Parathyroid adenoma (tissue), 2 donors: ENCODE results near the gene CAMK2G.
A peak's percentile ranks its signal among the peaks of the same experiment; 100 is the strongest.
"Not testable (repeated sequence)": the region's sequence is repeated elsewhere in the genome, so short reads cannot be mapped to it uniquely, and the experiment has no call there.

ENCODE experiments used
- H2AFZ ChIP-seq: fragments of 300-600 bp; sonication (generic); one replicate; pipeline ENCODE4 v1.7.0; 2017; ENCODE audit warnings: antibody characterized with exemption, mild to moderate bottlenecking
- H3K27ac ChIP-seq: fragments of 300-600 bp; sonication (generic); one replicate; pipeline ENCODE4 v1.7.0; 2017
- H3K27me3 ChIP-seq: fragments of 300-600 bp; sonication (generic); one replicate; pipeline ENCODE4 v1.7.0; 2017; ENCODE audit warnings: low read length; ENCODE audit not compliant: control insufficient read depth, insufficient read depth
- H3K36me3 ChIP-seq: fragments of 300-600 bp; sonication (generic); one replicate; pipeline ENCODE4 v1.7.0; 2017; ENCODE audit warnings: low read length; ENCODE audit not compliant: control insufficient read depth, insufficient read depth
- H3K4me1 ChIP-seq: fragments of 300-600 bp; sonication (generic); one replicate; pipeline ENCODE4 v1.7.0; 2017; ENCODE audit warnings: control low read depth
- H3K4me2 ChIP-seq: fragments of 300-600 bp; sonication (generic); one replicate; pipeline ENCODE4 v1.7.0; 2017; ENCODE audit warnings: low read length
- H3K4me3 ChIP-seq: fragments of 300-600 bp; sonication (generic); one replicate; pipeline ENCODE4 v1.7.0; 2017; ENCODE audit warnings: low read depth, low read length
- H3K79me2 ChIP-seq: fragments of 300-600 bp; sonication (generic); one replicate; pipeline ENCODE4 v1.7.0; 2017; ENCODE audit warnings: control low read depth
- H3K9ac ChIP-seq: fragments of 300-600 bp; sonication (generic); one replicate; pipeline ENCODE4 v1.7.0; 2017; ENCODE audit warnings: mild to moderate bottlenecking
- H3K9me3 ChIP-seq: fragments of 300-600 bp; sonication (generic); one replicate; pipeline ENCODE4 v1.7.0; 2017; ENCODE audit warnings: low read length; ENCODE audit not compliant: control insufficient read depth
- TF ChIP-seq, protein P1 (sequence below): fragments of 300-600 bp; sonication (generic); IDR thresholded peaks from one replicate; pipeline ENCODE4 v1.7.0; 2017; ENCODE audit warnings: antibody characterized with exemption, mild to moderate bottlenecking
- donor health status: primary hyperparathyroidism.

Gene CAMK2G

DNA sequence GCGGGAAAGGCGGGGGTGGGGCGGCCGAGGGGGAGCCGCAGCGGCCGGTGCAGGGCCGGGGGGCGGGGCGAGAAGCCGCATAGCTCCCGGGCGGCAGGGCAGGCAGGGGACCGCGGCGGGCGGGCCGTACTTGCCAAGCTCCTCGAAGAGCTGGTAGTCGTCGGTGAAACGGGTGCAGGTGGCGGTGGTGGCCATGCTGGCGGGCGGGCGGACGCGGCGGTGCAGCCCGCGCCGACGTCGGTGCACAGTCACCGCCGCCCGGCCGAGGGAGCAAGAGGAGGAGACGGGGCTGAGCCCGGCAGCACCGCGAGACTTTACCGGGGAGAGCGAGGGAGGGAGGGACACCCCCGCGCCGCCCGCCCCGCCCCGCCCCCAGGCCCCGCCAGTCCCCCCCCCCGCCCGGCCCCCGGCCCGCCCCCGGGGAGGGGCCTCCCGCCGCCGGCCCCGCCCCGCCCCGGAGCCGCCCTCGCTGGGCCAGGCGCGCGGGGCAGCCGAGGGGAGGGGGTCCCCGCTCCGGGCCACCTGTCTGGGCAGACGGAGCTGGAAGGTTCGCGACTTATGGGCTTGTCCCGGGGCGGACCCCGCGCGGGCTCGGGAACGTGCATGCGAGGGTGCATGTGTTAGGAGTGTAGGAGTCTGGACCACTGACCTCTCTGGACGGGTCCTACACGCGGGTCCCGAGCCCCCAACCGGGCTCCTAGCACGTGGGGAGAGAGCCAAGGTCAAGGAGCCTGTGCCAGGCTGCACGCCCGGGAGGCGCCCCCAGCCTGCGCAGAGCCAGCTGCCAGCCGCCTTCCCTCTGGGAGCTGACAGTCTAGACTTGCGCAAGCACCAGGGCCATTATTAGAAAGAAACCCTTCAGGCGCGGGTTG, at the start of gene CAMK2G:
TSS of gene CAMK2G (minus strand) at position 289 of the 872 bp plus-strand sequence. CDS start at position 195, 94 bp downstream.
- Histone ChIP-seq H3K79me2 (no peaks in the 10 kb centered on the region), H3K9ac (no peak within 1 kb of the TSS), H3K27ac (no peak within 1 kb of the TSS), H3K4me1 (no peaks in the 10 kb centered on the region), H3K36me3 (no peaks in the 10 kb centered on the region), H3K27me3 (no peaks in the 10 kb centered on the region), H3K4me3 (peak within 1 kb of the TSS; percentile 63), H2AFZ (peak within 1 kb of the TSS; percentile 83), H3K4me2 (peak within 1 kb of the TSS; percentile 71), H3K9me3 (no peaks in the 10 kb centered on the region)
- TF ChIP-seq, protein P1, sequence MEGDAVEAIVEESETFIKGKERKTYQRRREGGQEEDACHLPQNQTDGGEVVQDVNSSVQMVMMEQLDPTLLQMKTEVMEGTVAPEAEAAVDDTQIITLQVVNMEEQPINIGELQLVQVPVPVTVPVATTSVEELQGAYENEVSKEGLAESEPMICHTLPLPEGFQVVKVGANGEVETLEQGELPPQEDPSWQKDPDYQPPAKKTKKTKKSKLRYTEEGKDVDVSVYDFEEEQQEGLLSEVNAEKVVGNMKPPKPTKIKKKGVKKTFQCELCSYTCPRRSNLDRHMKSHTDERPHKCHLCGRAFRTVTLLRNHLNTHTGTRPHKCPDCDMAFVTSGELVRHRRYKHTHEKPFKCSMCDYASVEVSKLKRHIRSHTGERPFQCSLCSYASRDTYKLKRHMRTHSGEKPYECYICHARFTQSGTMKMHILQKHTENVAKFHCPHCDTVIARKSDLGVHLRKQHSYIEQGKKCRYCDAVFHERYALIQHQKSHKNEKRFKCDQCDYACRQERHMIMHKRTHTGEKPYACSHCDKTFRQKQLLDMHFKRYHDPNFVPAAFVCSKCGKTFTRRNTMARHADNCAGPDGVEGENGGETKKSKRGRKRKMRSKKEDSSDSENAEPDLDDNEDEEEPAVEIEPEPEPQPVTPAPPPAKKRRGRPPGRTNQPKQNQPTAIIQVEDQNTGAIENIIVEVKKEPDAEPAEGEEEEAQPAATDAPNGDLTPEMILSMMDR, result no peak

DNA sequence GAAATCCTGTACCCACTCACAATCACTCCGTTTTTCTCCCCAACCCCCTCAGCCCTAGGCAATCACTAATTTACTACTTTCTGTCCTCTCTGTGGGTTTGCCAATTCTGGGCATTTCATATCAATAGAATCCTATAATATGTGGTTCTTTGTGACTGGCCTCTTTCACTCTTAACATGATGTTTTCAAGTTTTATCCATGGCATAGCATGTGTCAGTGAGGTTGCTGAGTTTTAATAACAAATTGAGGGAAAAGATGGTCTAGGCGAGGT, 48.4 kb upstream of the CAMK2G start:
- Histone ChIP-seq H3K4me2 (no peak overlapping the region), H3K4me3 (no peak overlapping the region), H3K9ac (no peak overlapping the region), H3K4me1 (no peaks in the 10 kb centered on the region), H3K27me3 (no peaks in the 10 kb centered on the region), H2AFZ (no peak overlapping the region), H3K36me3 (no peaks in the 10 kb centered on the region), H3K79me2 (no peaks in the 10 kb centered on the region), H3K9me3 (no peaks in the 10 kb centered on the region), H3K27ac (no peak overlapping the region)
- TF ChIP-seq, protein P1, result no peak

DNA sequence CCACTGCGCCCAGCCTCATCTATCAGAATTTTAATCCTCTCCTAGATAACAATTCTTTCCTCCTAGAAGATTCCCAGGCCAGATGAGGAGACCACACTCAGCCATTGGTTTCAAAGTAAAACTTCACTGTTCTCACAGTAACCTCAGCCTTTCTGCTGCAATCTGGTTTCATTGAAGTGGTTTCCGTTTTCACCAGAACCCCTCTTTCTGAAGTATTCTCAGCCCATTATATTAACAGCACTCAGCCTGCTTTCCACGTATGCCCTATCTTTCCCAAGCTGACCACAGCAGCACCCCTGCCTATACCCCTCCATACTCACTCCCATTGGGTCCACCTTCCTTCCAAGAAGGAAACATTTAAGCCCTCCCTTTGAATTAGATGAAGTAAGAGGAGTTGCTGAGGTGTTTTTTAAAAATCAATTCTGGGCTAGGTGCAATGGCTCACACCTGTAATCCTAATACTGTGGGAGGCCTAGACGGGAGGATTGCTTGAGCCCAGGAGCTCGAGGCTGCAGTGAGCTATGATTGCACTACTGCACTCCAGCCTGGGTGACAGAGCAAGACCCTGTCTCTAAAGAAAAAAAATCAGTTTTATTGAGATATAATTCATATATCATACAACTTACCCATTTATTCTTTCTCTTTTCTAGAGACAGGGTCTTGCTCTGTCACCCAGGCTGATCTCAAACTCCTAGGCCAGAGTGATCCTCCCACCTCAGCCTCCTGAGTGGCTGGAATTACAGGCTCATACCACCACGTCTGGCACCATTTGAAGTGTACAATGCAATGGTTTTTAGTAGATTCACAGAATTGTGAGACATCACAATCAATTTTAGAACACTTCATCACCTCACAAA, 47.9 kb upstream of the CAMK2G start:
- no peaks in the 10 kb centered on the region for H3K9me3 ChIP-seq
- TF ChIP-seq, protein P1, result no peak
- H3K4me2 ChIP-seq, result no peak overlapping the region
- no peaks in the 10 kb centered on the region for H3K79me2 ChIP-seq
- H2AFZ ChIP-seq, result no peak overlapping the region
- no peak overlapping the region for H3K27ac ChIP-seq
- H3K27me3 ChIP-seq, result no peaks in the 10 kb centered on the region
- H3K9ac ChIP-seq, result no peak overlapping the region
- no peaks in the 10 kb centered on the region for H3K36me3 ChIP-seq
- no peaks in the 10 kb centered on the region for H3K4me1 ChIP-seq
- H3K4me3 ChIP-seq, result no peak overlapping the region

DNA sequence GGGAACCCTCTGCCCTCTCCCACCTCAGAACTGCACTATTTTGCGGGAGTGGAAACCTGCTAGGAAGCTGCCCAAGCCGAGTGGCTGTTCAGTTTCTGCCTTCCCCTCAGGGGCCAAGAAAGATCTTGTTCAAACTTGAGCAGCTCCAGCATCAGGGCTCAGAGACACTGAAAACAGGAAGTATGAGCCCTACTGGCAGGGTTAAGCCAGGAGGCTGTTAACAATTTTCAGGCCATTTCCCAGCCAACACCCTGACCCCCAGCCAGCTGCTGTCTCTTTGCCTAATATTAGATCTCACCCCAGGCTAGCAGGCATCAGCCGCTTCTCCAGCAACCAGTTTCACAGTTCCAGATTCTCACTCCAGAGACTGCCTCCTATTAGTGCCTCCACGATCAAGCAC, 45.7 kb upstream of the CAMK2G start:
- Histone ChIP-seq H3K27ac (no peak overlapping the region), H3K4me1 (no peaks in the 10 kb centered on the region), H3K9me3 (no peaks in the 10 kb centered on the region), H3K36me3 (no peaks in the 10 kb centered on the region), H2AFZ (no peak overlapping the region), H3K4me2 (no peak overlapping the region), H3K27me3 (no peaks in the 10 kb centered on the region), H3K4me3 (no peak overlapping the region), H3K79me2 (no peaks in the 10 kb centered on the region), H3K9ac (no peak overlapping the region)
- TF ChIP-seq, protein P1, result no peak

DNA sequence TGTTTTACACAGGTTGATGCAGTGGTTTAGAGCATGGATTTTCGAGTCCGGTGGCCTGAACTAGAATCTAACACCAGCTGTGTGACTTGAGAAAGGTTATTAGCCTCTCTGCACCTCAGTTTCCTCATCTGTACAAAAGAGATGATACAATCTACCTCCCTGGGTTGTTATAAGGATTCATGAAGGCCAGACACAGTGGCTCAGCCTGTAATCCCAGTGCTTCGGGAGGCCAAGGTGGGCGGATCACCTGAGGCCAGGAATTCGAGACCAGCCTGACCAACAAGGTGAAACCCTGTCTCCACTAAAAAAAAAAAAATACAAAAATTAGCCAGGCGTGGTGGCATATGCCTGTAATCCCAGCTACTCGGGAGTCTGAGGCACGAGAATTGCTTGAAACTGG, 45.1 kb upstream of the CAMK2G start:
- not testable (repeated sequence) for H3K4me3 ChIP-seq, H3K79me2 ChIP-seq, H2AFZ ChIP-seq, H3K27me3 ChIP-seq, H3K36me3 ChIP-seq, H3K9me3 ChIP-seq, H3K27ac ChIP-seq, H3K4me2 ChIP-seq, H3K9ac ChIP-seq, H3K4me1 ChIP-seq
